ENCODE measurements around the gene LRRC4C.
"Not testable (repeated sequence)": the region's sequence is repeated elsewhere in the genome, so short reads cannot be mapped to it uniquely, and the experiment has no call there.

Gene LRRC4C

GRCh38 chr11:40202589-40203270 lies 1256.7 kb downstream of the LRRC4C start:
- no peaks in the 10 kb centered on the region for H3K9me3 ChIP-seq
- TF ChIP-seq CTCF (IDR thresholded peaks at IDR 0.05): no peak
- no peak for DNase-seq
- H3K36me3 ChIP-seq: no peaks in the 10 kb centered on the region
- H3K27ac ChIP-seq: no peak overlapping the region
- intact Hi-C loops (cut with DNase I; ENCODE audit: low total_unique reads): no loop called here
- no peaks in the 10 kb centered on the region for H3K4me1 ChIP-seq
- no peaks in the 10 kb centered on the region for H3K27me3 ChIP-seq
- no peak overlapping the region for H3K4me3 ChIP-seq

DNA sequence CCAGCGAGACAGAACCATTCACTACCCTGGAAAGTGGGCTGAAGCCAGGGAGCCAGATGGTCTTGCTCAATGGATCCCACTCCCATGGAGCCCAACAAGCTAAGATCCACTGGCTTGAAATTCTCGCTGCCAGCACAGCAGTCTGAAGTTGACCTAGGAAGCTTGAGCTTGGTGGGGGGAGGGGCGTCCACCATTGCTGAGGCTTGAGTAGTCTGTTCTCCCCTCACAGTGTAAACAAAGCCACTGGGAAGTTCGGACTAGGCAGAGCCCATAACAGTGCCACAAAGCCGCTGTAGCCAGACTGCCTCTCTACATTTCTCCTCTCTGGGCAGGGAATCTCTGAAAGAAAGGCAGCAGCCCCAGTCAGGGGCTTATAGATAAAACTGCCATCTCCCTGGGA lies 1266.9 kb downstream of the LRRC4C start:
- intact Hi-C loops (cut with DNase I; ENCODE audit: low total_unique reads); H3K36me3 ChIP-seq; DNase-seq; H3K27me3 ChIP-seq; H3K4me3 ChIP-seq; H3K4me1 ChIP-seq; H3K9me3 ChIP-seq; H3K27ac ChIP-seq: not testable (repeated sequence)

GRCh38 chr11:40190294-40190693 lies 1269.2 kb downstream of the LRRC4C start:
- H3K9me3 ChIP-seq: no peaks in the 10 kb centered on the region
- TF ChIP-seq CTCF (IDR thresholded peaks at IDR 0.05): no peak
- DNase-seq: no peak
- H3K27ac ChIP-seq: no peak overlapping the region
- intact Hi-C loops (cut with DNase I; ENCODE audit: low total_unique reads): no loop called here
- no peaks in the 10 kb centered on the region for H3K36me3 ChIP-seq
- no peak overlapping the region for H3K4me3 ChIP-seq
- no peaks in the 10 kb centered on the region for H3K4me1 ChIP-seq
- H3K27me3 ChIP-seq: no peaks in the 10 kb centered on the region

- intact Hi-C loops (cut with DNase I; ENCODE audit: low total_unique reads): no loop called here
- Histone ChIP-seq H3K36me3 (no peaks in the 10 kb centered on the region), H3K4me1 (no peaks in the 10 kb centered on the region), H3K27ac (no peak overlapping the region), H3K4me3 (no peak overlapping the region), H3K27me3 (no peaks in the 10 kb centered on the region), H3K9me3 (no peaks in the 10 kb centered on the region)
- TF ChIP-seq CTCF (IDR thresholded peaks at IDR 0.05): no peak
- DNase-seq: no peak
Observed at GRCh38 chr11:40188848-40189247, 1270.6 kb downstream of the LRRC4C start.

- TF ChIP-seq CTCF (IDR thresholded peaks at IDR 0.05): no peak
- H3K36me3 ChIP-seq: no peaks in the 10 kb centered on the region
- no peaks in the 10 kb centered on the region for H3K4me1 ChIP-seq
- H3K27me3 ChIP-seq: no peaks in the 10 kb centered on the region
- H3K27ac ChIP-seq: no peak overlapping the region
- no peaks in the 10 kb centered on the region for H3K9me3 ChIP-seq
- intact Hi-C loops (cut with DNase I; ENCODE audit: low total_unique reads): no loop called here
- H3K4me3 ChIP-seq: no peak overlapping the region
- no peak for DNase-seq
Observed at GRCh38 chr11:40187295-40187694, 1272.2 kb downstream of the LRRC4C start.

DNA sequence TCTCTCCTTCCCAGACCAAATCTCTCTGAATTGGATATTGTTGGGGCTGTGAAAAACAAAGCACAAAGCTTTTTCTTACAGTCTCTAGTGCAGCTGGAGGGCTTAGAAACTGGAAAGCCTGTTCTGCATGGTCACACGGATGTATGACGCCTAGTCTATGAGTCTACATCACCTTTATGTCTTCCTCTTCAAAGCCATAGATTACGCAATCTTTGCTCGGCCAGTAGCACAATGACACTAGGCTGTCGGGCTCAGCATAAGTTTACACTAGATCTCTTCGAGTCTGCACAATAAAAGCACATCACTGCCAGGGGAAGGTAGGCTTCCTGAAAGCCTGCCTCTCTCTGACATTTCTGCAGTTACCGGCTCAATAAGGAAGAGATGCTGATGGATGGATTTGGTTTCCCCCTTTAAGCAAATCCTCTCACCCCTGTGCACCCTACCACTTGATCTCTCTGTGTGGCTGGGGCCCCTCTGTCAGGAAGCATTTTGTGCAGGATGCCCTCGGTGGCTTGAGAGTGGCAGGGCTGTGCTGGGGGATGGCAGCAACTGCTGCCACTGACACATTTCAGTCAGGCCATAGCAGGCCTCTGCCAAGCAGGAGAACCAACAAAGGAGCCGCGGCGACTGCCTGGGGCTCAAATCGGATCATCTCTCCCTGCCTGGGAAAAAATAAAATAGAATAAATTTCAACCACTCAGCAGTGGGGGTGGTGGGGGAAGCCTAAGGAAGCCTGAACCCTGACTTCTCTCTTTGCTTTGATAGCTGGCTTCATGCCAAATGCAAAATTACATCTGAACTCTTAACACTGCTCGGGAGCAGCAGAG lies 1272.8 kb downstream of the LRRC4C start:
- Histone ChIP-seq H3K9me3 (no peaks in the 10 kb centered on the region), H3K4me3 (no peak overlapping the region), H3K27me3 (no peaks in the 10 kb centered on the region), H3K4me1 (no peaks in the 10 kb centered on the region), H3K36me3 (no peaks in the 10 kb centered on the region), H3K27ac (no peak overlapping the region)
- TF ChIP-seq CTCF (IDR thresholded peaks at IDR 0.05): no peak
- DNase-seq: no peak
- intact Hi-C loops (cut with DNase I; ENCODE audit: low total_unique reads): no loop called here

Data from tibial artery (tissue), 4 donors.